CD14-positive monocyte (primary cell): ENCODE data around the gene MLH1. TPM values are rescaled to one million over a fixed set of nuclear protein-coding genes. Genes with fewer than 3 reads are reported as not detected.

Experiments used
- DNase-seq, 3 donors: peaks; one replicate each; pipeline ENCODE4 v3.0.0-alpha.2; 2011 to 2022
- H2AFZ ChIP-seq: 2 replicates; pipeline ENCODE4 v1.6.0; 2012; ENCODE audit warnings: mild to moderate bottlenecking, low read depth, low read length, inconsistent platforms; ENCODE audit not compliant: insufficient read depth, poor library complexity, severe bottlenecking
- H3K27ac ChIP-seq, 2 donors: 1 replicate in 1 of 2; 2 replicates in 1 of 2; pipeline ENCODE4 v1.5.1; 2012 to 2013; ENCODE audit warnings: low read length in 2 of 2, control low read depth in 1 of 2, inconsistent platforms in 1 of 2, low read depth in 1 of 2, mild to moderate bottlenecking in 1 of 2
- H3K27me3 ChIP-seq, 2 donors: one replicate each; pipeline versions ENCODE4 v1.6.0 to v1.6.1; 2011 to 2013; ENCODE audit warnings: low read length in 2 of 2; ENCODE audit not compliant: control insufficient read depth in 2 of 2, insufficient read depth in 2 of 2
- H3K36me3 ChIP-seq, 2 donors: replicated peaks in 1 of 2; 1 replicate in 1 of 2; 2 replicates in 1 of 2; pipeline versions ENCODE4 v1.5.1 to v1.6.1; 2012 to 2013; ENCODE audit warnings: low read length in 2 of 2, control low read depth in 1 of 2, inconsistent platforms in 1 of 2, mild to moderate bottlenecking in 1 of 2; ENCODE audit not compliant: insufficient read depth in 2 of 2, control insufficient read depth in 1 of 2
- H3K4me1 ChIP-seq, 2 donors: 1 replicate in 1 of 2; 2 replicates in 1 of 2; pipeline versions ENCODE4 v1.5.1 to v1.6.1; 2012 to 2013; ENCODE audit warnings: low read length in 2 of 2, control low read depth in 1 of 2, inconsistent platforms in 1 of 2, mild to moderate bottlenecking in 1 of 2, moderate library complexity in 1 of 2; ENCODE audit not compliant: insufficient read depth in 2 of 2, control insufficient read depth in 1 of 2
- H3K4me2 ChIP-seq: replicated peaks from 2 replicates; pipeline ENCODE3; 2012; ENCODE audit warnings: low read length, moderate library complexity, mild to moderate bottlenecking; ENCODE audit not compliant: poor library complexity, severe bottlenecking; ENCODE audit errors: extremely low read depth
- H3K4me3 ChIP-seq, 3 experiments: fragments of 200-600 bp in 1 of 3; sonication (generic) in 1 of 3; replicated peaks in 1 of 3; 1 replicate in 2 of 3; 2 replicates in 1 of 3; pipeline ENCODE4 v1.5.1; 2011 to 2013; ENCODE audit warnings: low read length in 3 of 3, mild to moderate bottlenecking in 3 of 3, control low read depth in 2 of 3, low read depth in 2 of 3, inconsistent platforms in 1 of 3, moderate library complexity in 1 of 3
- H3K79me2 ChIP-seq: 2 replicates; pipeline ENCODE4 v1.6.0; 2012; ENCODE audit warnings: mild to moderate bottlenecking, control low read depth, inconsistent platforms, low read length, moderate library complexity; ENCODE audit not compliant: insufficient read depth
- H3K9ac ChIP-seq: 2 replicates; pipeline ENCODE4 v1.6.0; 2017; ENCODE audit warnings: low read length, mild to moderate bottlenecking; ENCODE audit not compliant: insufficient read depth, poor library complexity, severe bottlenecking
- H3K9me3 ChIP-seq, 2 donors: replicated peaks in 1 of 2; 1 replicate in 1 of 2; 2 replicates in 1 of 2; pipeline versions ENCODE4 v1.5.1 to v1.6.1; 2012 to 2013; ENCODE audit warnings: low read length in 2 of 2, control low read depth in 1 of 2; ENCODE audit not compliant: control insufficient read depth in 1 of 2, insufficient read depth in 1 of 2
- H4K20me1 ChIP-seq: 2 replicates; pipeline ENCODE4 v1.6.0; 2012; ENCODE audit warnings: mild to moderate bottlenecking, low read length, control low read depth, moderate library complexity; ENCODE audit not compliant: insufficient read depth
- H3K27ac Mint-ChIP-seq, 7 donors: one replicate each; pipeline ENCODE4 v1.8.0; 2020; ENCODE audit warnings: mild to moderate bottlenecking in 7 of 7, mixed read lengths in 7 of 7, moderate library complexity in 6 of 7, inconsistent platforms in 2 of 7
- H3K27me3 Mint-ChIP-seq, 3 donors: one replicate each; pipeline ENCODE4 v1.8.0; 2021 to 2022; ENCODE audit warnings: low read depth in 3 of 3, mild to moderate bottlenecking in 3 of 3, mixed read lengths in 3 of 3, moderate library complexity in 3 of 3, inconsistent platforms in 1 of 3
- H3K36me3 Mint-ChIP-seq, 2 donors: one replicate each; pipeline ENCODE4 v1.8.0; 2020; ENCODE audit warnings: mixed read lengths in 2 of 2, inconsistent platforms in 1 of 2, mild to moderate bottlenecking in 1 of 2
- H3K4me1 Mint-ChIP-seq: one replicate; pipeline ENCODE4 v1.8.0; 2020; ENCODE audit warnings: mild to moderate bottlenecking, mixed read lengths
- H3K4me3 Mint-ChIP-seq, 2 donors: one replicate each; pipeline ENCODE4 v1.8.0; 2020; ENCODE audit warnings: mild to moderate bottlenecking in 2 of 2, mixed read lengths in 2 of 2, moderate library complexity in 1 of 2
- H3K9me3 Mint-ChIP-seq, 7 donors: one replicate each; pipeline ENCODE4 v1.8.0; 2020 to 2022; ENCODE audit warnings: mixed read lengths in 7 of 7, mild to moderate bottlenecking in 6 of 7, moderate library complexity in 6 of 7, inconsistent platforms in 2 of 7
- CTCF ChIP-seq: fragments of 200-600 bp; IDR thresholded peaks from one replicate; pipeline ENCODE4 v1.8.0; 2022; ENCODE audit warnings: antibody characterized with exemption, mild to moderate bottlenecking
- WGBS: methylation state at CpG from one replicate; pipeline ENCODE4 v1.1.5; 2013; ENCODE audit warnings: missing lambda C conversion rate; ENCODE audit not compliant: insufficient coverage; 5-methylcytosine and 5-hydroxymethylcytosine counted together
- intact Hi-C, 2 donors: fragments of 100-400 bp; cut with micrococcal nuclease; formaldehyde crosslinking; loops; one replicate each; pipeline versions ENCODE4 v1.15.0 to v1.15.1; 2023
- polyA plus RNA-seq, 3 donors: library from polyadenylated mRNA; depleted of rRNA in 1 of 3; unstranded in 2 of 3; stranded (reverse) in 1 of 3; fragments of 300-500 nt in 2 of 3; fragments of >200 nt in 1 of 3; fragmentation: Illumina TruSeq in 2 of 3; gene quantifications; 1 replicate in 2 of 3; 2 replicates in 1 of 3; pipeline ENCODE4 v1.2.3, GENCODE V29; 2012 to 2021

The MLH1 gene
- polyA plus RNA-seq, 3 donors, result 13.7 to 19.7 (median 18.5) TPM

- Mint-ChIP-seq H3K4me3 (no peak overlapping the region), H3K27me3 (peaks cover 0 to under 1% (median 0%) of the 10 kb centered on the region in 3 donors), H3K9me3 (no peaks in the 10 kb centered on the region), H3K36me3 (peaks cover 85 to 94% of the 10 kb centered on the region in 2 donors), H3K4me1 (no peaks in the 10 kb centered on the region), H3K27ac (peak overlapping the region in 2 of 7 donors; percentile 3 to 4)
- Histone ChIP-seq H3K79me2 (no peaks in the 10 kb centered on the region), H3K4me2 (no peak overlapping the region), H3K4me3 (no peak overlapping the region), H3K36me3 (peaks cover 77 to 99% of the 10 kb centered on the region in 2 donors), H2AFZ (no peak overlapping the region), H4K20me1 (no peaks in the 10 kb centered on the region), H3K27ac (no peak overlapping the region), H3K27me3 (no peaks in the 10 kb centered on the region), H3K4me1 (no peaks in the 10 kb centered on the region), H3K9ac (no peak overlapping the region), H3K9me3 (no peaks in the 10 kb centered on the region)
- no peak for DNase-seq
- intact Hi-C loops, result no loop called here
- TF ChIP-seq CTCF, result no peak
- 98% methylated on average over 5 of the region's 5 CpGs for WGBS
Observed at GRCh38 chr3:37015642-37016041, 22.3 kb downstream of the MLH1 start.

- no peak overlapping the region for H3K9ac ChIP-seq
- H3K4me1 ChIP-seq, result no peaks in the 10 kb centered on the region
- Mint-ChIP-seq H3K27ac (no peak overlapping the region), H3K36me3 (peaks cover 87 to 94% of the 10 kb centered on the region in 2 donors), H3K4me1 (no peaks in the 10 kb centered on the region), H3K9me3 (no peaks in the 10 kb centered on the region), H3K27me3 (peaks cover 0 to 2% (median 0%) of the 10 kb centered on the region in 3 donors), H3K4me3 (no peak overlapping the region)
- WGBS, result 100% methylated on average over 2 of the region's 8 CpGs
- intact Hi-C loops, result no loop called here
- H3K79me2 ChIP-seq, result no peaks in the 10 kb centered on the region
- peaks cover 81 to 99% of the 10 kb centered on the region in 2 donors for H3K36me3 ChIP-seq
- no peaks in the 10 kb centered on the region for H3K9me3 ChIP-seq
- H4K20me1 ChIP-seq, result no peaks in the 10 kb centered on the region
- H3K27ac ChIP-seq, result no peak overlapping the region
- no peaks in the 10 kb centered on the region for H3K27me3 ChIP-seq
- H3K4me2 ChIP-seq, result no peak overlapping the region
- TF ChIP-seq CTCF, result no peak
- no peak for DNase-seq
- H3K4me3 ChIP-seq, result no peak overlapping the region
- H2AFZ ChIP-seq, result no peak overlapping the region
Observed at GRCh38 chr3:37016903-37017302, 23.6 kb downstream of the MLH1 start.
